Esophagus muscularis mucosa (tissue), 3 donors: ENCODE measurements around the gene RTBDN.

ENCODE experiments used
- POLR2A ChIP-seq: fragments of 450-650 bp; IDR thresholded peaks from one replicate; pipeline ENCODE4 v1.6.1; 2017; ENCODE audit warnings: antibody characterized with exemption, moderate library complexity, mild to moderate bottlenecking, low read depth
- TF ChIP-seq, protein P1 (sequence below), 3 experiments: fragments of 200-600 bp in 2 of 3; fragments of 450-650 bp in 1 of 3; sonication (generic) in 2 of 3; IDR thresholded peaks; one replicate each; pipeline ENCODE4 v1.5.1; 2017 to 2019; ENCODE audit warnings: antibody characterized with exemption in 3 of 3, mild to moderate bottlenecking in 2 of 3, moderate library complexity in 1 of 3

DNA sequence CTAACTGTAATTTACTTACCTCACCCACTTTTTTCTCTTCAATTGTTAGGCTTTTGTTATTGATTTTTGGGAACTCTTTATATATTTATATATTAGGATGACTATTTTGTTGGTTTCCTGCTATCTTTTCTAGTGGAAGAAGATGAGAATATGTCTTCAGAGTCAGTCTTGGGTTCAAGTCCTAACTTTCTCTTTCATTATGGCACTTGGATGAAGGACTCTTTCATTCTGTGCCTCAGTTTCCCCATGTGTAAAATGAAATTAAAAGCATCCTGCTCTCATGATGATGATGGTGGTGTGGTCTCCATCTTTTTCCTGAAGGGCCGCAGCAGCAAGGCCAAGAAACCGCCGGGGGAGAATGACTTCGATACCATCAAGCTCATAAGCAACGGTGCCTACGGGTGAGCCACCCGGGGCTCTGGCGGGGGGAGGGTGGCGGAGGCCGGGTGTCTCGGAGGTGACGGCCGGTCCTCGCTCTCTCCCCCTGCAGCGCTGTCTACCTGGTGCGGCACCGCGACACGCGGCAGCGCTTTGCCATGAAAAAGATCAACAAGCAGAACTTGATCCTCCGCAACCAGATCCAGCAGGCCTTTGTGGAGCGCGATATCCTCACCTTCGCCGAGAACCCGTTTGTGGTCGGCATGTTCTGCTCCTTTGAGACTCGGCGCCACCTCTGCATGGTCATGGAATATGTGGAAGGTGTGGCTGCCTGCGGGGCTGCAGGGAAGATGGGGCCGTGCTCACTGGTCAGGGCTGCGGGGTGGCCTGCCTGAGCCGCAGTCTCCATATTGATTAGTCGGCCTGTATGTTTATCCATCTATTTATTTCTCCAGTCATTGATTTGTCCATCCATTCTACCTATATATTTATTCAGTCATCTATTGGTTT, 23.9 kb upstream of the RTBDN start:
- TF ChIP-seq, protein P1, sequence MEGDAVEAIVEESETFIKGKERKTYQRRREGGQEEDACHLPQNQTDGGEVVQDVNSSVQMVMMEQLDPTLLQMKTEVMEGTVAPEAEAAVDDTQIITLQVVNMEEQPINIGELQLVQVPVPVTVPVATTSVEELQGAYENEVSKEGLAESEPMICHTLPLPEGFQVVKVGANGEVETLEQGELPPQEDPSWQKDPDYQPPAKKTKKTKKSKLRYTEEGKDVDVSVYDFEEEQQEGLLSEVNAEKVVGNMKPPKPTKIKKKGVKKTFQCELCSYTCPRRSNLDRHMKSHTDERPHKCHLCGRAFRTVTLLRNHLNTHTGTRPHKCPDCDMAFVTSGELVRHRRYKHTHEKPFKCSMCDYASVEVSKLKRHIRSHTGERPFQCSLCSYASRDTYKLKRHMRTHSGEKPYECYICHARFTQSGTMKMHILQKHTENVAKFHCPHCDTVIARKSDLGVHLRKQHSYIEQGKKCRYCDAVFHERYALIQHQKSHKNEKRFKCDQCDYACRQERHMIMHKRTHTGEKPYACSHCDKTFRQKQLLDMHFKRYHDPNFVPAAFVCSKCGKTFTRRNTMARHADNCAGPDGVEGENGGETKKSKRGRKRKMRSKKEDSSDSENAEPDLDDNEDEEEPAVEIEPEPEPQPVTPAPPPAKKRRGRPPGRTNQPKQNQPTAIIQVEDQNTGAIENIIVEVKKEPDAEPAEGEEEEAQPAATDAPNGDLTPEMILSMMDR (IDR thresholded peaks at IDR 0.05): no peak
- TF ChIP-seq POLR2A: no peak
